Measurements from ENCODE around the gene WDR91.

The WDR91 gene

DNA sequence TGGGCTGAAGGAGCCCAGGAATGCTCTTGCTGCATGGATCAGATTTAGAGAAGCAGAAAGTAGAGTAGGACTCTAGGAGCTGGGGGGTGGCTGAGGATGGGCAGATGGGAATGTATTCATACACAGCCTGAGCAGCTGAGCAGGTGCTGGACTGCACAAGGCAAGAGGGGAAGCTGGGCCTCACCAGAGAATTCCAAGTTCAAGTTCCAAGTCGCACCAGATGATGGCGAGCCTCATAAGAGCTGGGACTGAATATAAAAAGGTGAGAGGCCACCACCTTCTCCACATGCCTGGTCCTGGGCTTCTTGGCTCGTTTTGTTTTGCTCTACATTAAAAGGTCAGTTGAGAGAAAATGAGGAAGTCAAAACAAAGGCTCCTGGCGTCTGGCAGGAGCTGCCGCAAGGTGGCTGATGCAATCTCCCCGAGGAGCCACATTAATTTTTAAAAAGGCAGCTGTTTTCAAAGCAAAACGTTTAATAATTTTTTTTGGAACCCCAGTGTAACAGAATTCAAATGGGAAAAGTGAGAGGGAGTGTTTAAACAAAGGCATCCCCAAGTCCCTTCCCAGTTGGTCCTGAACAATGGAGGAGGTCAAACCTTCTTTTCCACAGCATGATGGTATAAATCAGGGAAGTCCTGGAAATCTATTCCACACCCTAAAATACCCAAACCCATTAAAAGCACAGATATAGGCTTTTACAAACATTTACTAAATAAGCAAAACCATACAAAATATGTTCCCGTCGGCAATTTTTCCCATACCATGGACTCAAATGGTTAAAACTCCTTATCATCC, 50.3 kb downstream of the WDR91 start:
- no peak for DNase-seq (ENCODE audit: low spot score)

DNA sequence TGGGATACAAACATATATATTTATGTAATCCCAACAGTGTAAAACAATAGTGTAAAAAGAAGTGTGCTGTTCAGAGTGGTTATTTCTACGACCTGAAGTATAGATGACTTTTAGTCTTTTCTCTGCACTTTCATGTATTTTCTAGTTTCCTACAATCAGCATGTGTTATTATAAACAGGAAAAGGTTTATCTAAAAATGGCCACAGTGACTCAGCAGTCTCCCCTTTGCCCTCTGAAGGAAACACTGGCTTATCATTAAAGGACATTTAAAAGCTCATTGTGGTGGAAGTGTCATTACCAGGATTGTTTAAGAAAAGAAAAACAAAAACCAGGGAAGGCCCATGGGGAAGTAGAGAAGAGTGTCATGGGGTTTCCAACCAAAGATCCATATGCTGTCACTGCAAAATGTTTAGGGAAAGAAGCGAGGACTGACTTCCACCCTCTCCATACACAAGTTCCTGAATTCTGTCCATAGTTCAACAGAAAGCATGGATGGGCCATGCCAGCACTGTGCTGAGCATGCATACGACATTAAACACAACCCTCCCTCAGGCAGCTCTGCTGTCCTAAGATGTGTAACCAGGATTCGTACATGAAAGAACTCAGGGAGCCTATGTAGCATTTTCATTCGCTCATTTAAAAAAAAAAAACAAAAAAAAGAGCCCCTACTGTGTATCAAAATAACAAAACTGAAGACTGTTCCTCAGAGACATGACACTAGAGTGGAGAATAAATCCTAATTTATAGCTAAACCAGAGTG, 51.0 kb downstream of the WDR91 start:
- no peak for DNase-seq (ENCODE audit: low spot score)

DNA sequence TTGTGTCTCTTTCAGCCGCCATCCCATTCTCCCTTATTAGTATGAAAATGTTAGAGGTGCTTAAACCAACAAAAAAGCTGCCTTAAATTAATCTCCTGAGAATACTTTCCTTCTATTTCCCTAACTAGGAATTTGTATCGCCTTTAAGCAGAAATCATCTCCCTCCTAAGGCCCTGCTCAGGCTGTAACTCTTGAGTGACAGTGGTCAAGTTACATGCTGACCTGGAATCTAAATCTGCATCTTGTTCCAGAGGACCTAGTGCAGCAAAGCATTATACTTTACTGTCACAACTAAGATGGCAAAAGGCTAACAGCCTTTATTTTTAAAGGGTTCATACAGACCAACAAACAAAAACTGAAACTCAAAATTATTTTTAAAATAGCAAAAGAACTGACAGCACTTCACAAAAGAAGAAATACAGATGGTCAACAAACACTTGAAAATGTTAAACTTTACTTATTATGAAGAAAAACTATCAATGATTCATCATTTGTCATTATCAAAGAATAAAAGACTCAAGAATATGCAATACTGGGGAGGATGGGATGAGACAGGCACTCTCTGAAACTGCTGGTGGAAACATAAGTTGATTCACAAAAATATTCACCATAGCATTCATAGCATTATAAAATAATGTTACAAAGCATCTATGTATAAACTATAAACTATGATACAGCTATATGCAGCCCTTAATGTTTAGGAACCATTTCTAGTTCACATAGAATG, 51.8 kb downstream of the WDR91 start:
- no peak for DNase-seq (ENCODE audit: low spot score)

DNA sequence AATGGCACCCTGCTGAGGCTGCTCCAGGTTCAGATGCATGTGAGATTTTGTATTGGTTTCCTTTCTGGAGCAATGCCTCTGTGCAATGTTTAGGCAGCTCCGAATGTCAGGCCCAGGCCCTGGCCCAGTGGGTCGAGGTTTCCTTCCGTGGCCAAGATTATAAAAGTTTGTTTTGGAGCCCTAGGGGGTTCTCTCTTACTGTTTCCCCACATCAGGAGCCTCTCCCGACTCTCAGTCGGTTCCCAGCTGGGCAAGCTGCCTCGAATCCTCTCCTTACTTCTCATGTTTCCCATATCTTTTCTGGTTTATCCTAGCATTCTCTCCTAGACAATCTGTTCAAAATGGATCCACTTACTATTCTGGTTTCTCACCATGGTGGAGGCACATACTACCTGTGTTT, 52.5 kb downstream of the WDR91 start:
- no peak for DNase-seq (ENCODE audit: low spot score)

DNA sequence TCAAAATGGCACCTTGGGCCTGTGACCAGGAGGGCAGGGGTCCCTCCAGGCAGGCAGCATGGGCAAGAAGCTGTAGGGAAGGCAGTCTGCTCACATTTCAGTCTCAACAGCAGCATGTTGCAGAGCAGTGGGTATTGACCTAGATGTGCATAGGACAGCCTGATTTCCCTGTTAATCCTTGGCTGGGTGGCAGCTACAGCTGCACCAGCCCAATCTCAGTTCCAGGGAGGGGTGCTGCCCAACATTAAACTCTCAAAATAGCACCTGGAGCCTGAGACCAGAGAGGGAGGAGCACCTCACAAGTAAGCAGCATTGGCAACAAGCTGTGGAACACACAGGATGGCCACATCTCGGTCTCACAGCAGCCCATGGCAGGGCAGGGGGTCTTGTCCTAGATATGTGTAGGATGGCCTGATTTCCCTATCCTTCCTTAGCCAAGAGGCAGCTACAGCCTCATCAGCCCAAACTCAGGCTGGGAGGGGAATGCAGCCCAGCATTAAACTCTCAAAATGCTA, 53.1 kb downstream of the WDR91 start:
- no peak for DNase-seq (ENCODE audit: low spot score)

DNA sequence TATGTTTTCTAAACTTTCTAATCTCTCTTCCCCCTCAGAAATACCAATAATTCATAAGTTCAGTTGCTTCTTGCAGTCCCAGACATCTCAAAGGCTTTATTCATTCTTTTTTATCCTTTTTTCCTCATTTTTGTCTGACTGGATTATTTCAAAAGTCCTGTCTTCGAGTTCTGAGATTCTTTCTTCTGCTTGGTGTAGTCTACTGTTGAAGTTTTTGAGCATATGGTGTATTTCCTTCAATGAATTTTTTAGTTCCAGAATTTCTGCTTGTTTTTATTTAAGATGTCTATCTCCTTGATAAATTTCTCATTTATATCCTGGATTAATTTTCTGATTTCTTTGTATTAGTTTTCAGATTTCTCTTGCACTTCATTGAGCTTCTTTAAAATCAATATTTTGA, 55.0 kb downstream of the WDR91 start:
- no peak for DNase-seq (ENCODE audit: low spot score)

DNA sequence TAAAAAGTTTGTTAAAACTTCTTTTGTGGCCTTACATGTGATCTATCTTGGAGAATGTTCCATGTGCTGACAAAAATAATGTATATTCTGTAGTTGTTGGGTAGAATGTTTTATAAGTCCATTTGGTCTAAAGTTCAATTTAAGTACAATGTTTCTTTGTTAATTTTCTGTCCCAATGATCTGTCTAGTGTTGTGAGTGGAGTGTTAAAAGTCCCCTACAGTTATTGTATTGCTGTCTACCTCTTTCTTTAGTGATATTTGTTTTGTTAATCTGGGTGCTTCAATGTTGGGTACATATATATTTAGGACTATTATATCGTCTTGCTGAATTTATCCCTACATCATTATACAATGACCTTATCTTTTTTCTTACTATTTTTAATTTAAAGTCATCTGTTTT, 56.6 kb downstream of the WDR91 start:
- no peak for DNase-seq (ENCODE audit: low spot score)

DNA sequence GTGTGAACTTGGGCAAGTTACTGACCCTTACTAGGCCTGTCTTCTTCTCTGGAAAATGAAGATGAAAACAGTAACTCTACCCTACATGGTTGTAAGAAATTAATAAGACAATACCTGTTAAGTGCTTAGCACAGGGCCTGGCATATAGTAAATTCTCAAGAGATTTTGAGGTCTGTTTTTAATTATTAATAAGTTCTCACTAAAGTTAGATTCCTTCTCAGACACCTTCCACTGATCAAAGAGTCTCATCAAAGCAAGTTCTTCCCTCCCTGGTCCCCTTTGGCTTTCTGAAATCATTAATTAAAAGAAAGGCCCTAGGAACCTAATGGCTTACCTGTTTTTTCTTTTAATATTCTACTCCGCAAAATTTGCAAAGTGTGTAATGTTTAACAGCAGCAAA, 58.9 kb downstream of the WDR91 start:
- DNase-seq (ENCODE audit: low spot score), result no peak

DNA sequence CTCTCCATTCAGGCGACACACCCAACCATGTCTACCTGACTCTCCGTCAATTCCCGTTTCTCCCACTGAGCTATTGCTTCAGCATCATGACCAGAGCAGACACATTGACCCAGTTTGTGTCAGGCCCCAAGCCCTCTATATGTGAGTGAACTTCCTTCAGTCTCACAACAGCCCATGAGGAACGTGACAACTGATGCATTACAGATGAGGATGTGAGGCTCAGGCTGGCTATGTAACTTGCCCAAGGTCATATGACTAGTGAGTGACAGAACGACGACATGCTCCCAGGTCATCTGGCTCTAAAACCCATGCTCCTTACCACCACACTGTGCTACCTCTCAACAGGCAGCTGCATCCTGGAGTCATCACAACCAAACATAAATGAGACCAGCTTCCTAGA, 59.8 kb downstream of the WDR91 start:
- no peak for DNase-seq (ENCODE audit: low spot score)

DNA sequence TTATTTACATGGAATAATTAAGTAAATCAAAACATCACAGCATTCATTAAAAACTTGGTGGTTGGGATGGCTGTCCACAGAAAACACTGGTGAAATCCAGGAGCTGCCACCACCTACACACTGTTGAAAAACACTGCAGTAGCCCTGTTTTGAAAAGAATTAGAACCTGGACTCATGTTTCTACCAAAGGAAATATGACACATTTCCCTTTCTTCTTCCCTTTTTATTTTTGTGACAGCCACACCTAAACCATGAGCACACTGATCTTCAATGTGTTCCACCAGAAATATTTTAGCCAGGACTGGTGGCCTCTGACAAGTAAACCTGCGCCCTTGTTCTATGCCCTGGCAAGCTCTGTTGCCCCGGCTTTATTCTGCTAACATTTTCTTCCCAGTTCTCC, 60.2 kb downstream of the WDR91 start:
- DNase-seq (ENCODE audit: low spot score), result no peak

DNA sequence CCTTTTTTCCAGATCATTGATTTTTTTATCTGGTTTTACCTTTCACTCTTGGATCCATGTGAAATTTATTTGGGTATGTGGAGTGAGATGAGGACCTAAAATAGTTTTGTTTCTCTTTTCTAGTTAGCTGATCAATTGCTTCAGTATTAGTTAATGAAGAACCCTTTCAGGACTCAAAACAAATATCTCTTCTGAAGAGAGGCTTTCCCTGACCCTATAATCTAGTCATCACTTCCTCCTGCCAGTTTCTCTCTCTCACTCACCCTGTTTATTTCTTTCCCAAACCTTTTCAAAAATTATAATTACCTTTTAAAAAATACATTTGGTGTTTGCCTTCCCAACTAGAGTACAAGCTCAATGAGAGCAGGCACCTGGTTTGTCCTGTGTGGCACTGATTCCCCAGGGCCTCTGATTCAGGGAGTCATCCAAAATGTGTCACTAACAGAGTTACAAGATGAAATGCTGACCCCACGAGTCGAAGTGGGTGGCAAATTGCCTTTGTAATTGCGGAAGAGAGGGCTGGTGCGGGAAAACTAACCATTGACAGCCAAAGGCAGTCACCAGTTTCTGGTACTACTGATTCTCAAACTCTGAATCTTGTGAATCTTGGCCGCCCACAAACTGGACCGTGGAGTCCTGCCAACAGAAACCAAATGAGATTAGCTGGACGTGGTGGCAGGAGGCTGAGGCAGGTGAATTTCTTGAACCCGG, 61.1 kb downstream of the WDR91 start:
- DNase-seq (ENCODE audit: low spot score), result no peak

DNA sequence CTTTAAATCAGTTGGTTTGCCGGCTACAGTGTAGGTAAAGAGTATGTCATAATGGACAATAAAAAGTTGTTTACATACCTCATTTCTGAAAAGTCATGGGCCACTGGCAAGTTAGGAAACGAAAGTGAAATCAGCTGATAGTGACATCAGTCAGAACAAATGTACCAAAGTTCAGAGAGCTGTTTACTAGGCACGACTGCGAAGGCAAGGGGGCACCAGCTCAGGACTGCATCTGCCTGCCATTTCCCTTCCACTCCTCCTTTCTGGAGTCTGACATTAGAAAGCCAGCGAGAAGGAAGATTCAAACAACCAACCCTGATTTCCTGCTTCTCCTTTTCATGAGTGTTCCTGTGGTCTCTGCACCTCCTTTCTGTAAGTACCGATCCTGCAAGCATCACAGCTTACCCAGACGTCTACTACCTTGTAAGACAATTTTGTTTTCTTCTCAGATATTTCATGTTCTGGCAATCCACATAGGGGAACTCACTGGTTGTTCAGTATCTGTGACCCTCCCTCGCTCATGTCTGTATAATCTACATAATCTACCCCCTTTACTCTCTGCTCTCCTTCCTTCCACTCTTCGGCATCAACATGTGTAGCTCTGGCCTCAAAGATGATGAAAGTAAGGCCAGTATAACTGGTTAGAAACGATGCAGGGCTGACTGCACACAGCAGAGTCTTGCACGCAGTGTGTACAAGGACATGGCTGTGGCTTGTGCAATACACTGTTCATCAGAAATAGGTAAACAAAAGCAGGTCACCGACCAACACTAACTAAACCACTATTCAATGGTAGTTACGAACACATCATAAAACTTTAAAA, 63.2 kb downstream of the WDR91 start, which contains the start of gene TMEM140:
Gene TMEM140, plus strand, starts transcription at position 174 of the 823 bp plus-strand sequence. CDS start 16,370 bp downstream, outside the sequence.
- DNase-seq (ENCODE audit: low spot score), result no peak

DNA sequence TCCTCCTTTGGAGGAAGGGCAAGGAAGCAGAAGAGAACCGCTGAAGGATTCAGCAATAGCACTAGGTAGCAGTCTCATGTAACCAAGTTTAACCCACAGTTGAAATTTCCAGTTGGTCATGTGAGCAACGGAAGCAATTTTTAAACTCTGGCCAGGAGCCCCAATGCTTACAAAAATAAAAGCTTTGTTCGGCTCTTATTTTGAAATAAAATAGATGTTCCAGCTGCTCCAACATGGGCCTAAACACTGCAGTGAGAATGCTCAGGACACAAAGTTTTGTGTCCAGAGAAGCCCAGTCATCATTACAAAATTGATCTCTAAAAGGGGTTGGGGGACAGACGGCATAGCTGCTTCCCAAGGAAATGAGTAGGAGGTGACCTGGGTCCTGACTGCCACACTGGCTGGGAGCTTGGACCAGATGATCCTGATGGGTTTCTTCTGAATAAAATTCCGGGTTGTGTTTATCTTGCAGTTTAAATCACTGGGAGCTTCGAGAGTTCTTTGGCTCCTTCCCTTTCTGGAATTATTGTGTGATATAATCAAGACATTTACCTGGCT, 63.9 kb downstream of the WDR91 start:
- DNase-seq (ENCODE audit: low spot score), result no peak

DNA sequence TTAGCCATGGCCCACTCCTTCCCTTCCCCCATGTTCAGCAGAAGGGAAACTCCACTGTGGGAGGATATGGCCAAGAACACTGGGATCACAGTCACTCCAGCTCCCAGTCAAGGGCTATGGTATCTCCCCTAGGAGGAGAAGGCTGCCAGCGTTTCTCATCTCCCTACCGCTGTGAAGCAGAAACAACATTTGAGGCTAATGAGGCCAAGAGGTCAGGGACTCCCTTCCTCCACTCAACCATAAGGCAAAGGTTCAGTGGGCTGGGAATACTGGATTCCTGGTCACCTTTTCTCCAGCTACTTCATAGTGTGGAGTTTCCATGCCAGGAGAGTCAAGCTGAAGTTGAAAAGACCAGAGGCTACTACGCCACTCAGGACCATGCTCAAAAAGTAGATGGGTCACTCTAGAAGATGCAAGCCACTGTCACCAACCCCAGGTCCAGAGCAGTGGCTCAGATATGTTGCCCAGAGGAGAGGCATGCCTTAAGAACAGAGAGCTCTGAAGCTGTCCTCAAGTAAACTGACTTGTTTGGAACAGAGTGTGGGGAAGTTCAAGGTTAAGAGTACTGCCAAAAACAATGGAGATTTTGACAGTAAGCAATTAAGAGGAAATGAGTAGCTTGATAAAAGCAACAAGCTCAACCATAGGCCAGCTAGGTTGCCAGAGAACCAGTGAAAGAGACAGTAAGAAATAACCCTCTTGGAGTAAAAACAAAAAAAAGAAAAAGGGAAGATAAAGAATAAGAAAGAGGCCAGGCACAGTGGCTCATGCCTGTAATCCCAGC, 67.2 kb downstream of the WDR91 start:
- no peak for DNase-seq (ENCODE audit: low spot score)

Data from iPS-NIHi11 (cell line).